ENCODE measurements around the gene MEGF11. TPM values are rescaled to one million over a fixed set of nuclear protein-coding genes. Genes with fewer than 3 reads are reported as not detected.

MEGF11 gene
- total RNA-seq = not detected in 2 replicates

GRCh38 chr15:66253418-66254088 lies at the start of gene MEGF11:
MEGF11 (minus strand) TSS chr15:66253750; CDS start chr15:66128403, 125,347 bp downstream.

GRCh38 chr15:66293419-66294156 lies 40.0 kb upstream of the MEGF11 start, which contains the start of gene DIS3L:
DIS3L (plus strand) TSS chr15:66293568; CDS start chr15:66293597, 29 bp downstream.

GRCh38 chr15:65869126-65869953 lies 384.2 kb downstream of the MEGF11 start, which contains the start of gene RAB11A:
RAB11A (plus strand) TSS chr15:65869491; CDS start chr15:65869586, 95 bp downstream.

Other genes starting within 250 kb of the MEGF11 start
- 26.0 and 27.6 TPM in 2 replicates for gene DIS3L, start 39.8 kb upstream of the MEGF11 start, total RNA-seq
- 15.2 and 24.7 TPM in 2 replicates for gene TIPIN, start 102.9 kb upstream of the MEGF11 start, total RNA-seq
- 35.1 and 42.8 TPM in 2 replicates for gene MAP2K1, start 133.2 kb upstream of the MEGF11 start, total RNA-seq
- gene SNAPC5, start 244.0 kb upstream of the MEGF11 start, total RNA-seq = 16.0 and 36.2 TPM in 2 replicates